GM12873 (cell line): ENCODE results near the gene TDRD5.

ENCODE experiments used
- CTCF ChIP-seq: IDR thresholded peaks from 2 replicates; pipeline ENCODE4 v1.5.1; 2012; ENCODE audit warnings: low read depth, mild to moderate bottlenecking, moderate library complexity, low read length, control low read depth; ENCODE audit not compliant: insufficient read depth; ENCODE audit errors: missing control alignments

TDRD5 gene

GRCh38 chr1:179588425-179589024, 3.1 kb upstream of the TDRD5 start:
- no peak for TF ChIP-seq CTCF

- no peak for TF ChIP-seq CTCF
Measured at GRCh38 chr1:179589509-179589908, 2.1 kb upstream of the TDRD5 start.

GRCh38 chr1:179590671-179591070, 961 bp upstream of the TDRD5 start:
- TF ChIP-seq CTCF: no peak

GRCh38 chr1:179591253-179591591, 410 bp upstream of the TDRD5 start:
- TF ChIP-seq CTCF: no peak

GRCh38 chr1:179598631-179599030, 7.0 kb downstream of the TDRD5 start:
- TF ChIP-seq CTCF: no peak

GRCh38 chr1:179599623-179600249, 8.1 kb downstream of the TDRD5 start:
- TF ChIP-seq CTCF: peak; percentile 29

- no peak for TF ChIP-seq CTCF
Measured at GRCh38 chr1:179601093-179601492, 9.5 kb downstream of the TDRD5 start.
